NCI-H446 treated with DMSO at 0.1 percent for 48 hours (cell line): ENCODE measurements around the gene IL1A.
"Not testable (repeated sequence)": the region's sequence is repeated elsewhere in the genome, so short reads cannot be mapped to it uniquely, and the experiment has no call there.

ENCODE experiments used
- DNase-seq: peaks from one replicate; lab custom pipeline; 2025; lab: John Stamatoyannopoulos, UW

Gene IL1A, protein sequence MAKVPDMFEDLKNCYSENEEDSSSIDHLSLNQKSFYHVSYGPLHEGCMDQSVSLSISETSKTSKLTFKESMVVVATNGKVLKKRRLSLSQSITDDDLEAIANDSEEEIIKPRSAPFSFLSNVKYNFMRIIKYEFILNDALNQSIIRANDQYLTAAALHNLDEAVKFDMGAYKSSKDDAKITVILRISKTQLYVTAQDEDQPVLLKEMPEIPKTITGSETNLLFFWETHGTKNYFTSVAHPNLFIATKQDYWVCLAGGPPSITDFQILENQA

DNA sequence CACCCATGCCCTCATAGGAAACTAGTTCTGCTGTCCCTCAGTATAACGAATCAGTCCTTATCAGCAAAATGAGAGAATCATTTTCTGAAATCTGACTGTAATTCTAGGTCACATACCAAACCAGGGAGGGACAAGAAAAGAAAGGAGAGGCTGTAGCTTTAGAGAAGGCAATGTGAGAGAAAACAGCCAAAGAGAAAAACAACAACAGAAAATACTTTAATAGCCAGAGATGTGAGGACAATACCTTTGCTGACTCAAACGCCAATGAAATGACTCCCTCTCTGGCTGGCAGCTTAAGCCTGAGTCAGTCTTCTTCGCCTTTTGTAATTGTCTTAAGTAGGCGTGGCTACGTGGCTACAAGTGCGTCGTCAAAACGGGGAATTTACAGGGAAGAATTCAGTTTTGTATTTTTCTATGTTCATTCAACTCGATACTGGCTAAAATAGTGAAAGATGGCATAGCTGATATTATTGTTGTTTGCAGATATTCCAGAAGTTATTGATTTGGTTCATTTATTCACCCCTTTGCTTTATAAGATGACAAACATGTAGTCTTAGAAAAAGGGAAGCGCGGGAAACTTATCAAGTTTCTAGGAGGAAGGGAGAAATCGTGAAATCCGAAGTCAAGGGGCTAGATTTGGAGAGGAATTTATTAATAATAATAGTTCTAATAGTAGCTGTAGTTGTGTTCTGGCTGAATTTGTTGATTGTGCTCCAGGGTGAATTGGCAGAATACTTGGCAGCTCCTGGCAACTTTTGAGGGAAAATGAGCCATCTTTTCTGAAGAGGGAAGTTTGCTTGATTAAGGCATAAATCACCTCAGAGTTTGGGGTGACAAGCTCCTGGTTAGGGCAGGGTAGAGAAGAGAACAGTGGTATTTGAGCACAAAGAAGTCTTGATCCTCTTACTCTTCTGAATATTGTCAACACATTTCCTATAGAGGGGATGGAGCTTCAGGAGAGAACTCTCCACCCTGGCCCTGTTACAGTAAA is at the start of gene IL1A:
IL1A (minus strand) TSS at position 295 of the 991 bp plus-strand sequence. CDS start 723 bp downstream, outside the sequence.
- DNase-seq = no peak

DNA sequence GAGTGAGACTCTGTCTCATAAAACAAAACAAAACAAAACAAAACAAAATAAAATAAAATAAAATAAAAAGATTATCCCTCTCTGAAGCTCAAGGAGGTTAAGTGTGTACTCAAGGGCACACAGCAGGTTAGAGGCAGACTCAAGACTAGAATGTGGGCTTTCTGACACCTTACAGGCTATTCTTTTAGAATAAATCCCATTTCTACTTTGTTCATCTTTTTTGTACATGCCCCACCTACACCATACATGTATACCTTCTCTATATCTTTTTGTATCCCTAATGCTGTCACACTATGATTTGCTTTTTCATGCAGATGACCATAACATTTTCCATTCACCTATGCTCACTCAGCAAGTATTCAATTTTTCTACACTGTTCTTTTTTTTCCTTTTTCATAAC is 49.7 kb upstream of the IL1A start:
- no peak for DNase-seq

DNA sequence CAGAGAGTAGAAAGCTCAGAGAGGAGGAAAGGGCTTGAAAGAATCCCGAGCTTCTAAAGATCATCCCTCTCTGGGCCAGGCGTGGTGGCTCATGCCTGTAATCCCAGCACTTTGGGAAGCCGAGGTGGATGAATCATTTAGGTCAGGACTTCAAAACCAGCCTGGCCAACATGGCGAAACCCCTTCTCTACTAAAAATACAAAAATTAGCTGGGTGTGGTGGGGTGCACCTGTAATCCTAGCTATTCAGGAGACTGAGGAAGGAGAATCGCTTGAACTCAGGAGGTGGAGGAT is 49.3 kb upstream of the IL1A start:
- DNase-seq = not testable (repeated sequence)

DNA sequence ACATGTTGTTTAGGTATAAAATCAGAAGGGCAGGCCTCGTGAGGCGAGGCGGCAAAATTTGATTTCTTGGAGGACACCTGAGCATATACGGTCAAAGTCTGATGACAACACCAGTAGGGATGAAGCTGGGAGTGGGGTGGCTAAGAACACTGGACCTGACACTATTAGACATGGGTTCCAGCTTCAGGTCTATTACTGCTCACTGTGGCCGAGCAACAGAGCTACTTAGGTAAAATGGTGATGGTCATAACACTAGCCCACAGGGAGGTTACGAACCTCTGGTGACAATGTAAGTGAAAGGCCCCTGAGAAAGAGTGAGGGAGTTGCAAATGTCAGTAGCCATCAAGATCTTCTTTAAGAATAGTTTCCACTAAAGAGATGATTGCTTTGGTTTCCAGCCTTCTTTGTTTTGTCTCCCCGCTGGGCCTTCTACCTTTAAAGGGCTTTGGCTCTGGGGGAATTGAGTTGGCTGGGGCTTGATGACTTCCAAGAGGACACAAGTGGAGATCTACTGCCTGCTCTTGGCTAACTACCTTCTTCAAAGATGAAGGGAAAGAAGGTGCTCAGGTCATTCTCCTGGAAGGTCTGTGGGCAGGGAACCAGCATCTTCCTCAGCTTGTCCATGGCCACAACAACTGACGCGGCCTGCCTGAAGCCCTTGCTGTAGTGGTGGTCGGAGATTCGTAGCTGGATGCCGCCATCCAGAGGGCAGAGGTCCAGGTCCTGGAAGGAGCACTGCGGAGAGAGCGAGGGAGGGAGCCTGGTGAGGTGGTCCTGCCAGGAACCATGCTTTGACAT is 48.7 kb upstream of the IL1A start:
- DNase-seq = no peak

DNA sequence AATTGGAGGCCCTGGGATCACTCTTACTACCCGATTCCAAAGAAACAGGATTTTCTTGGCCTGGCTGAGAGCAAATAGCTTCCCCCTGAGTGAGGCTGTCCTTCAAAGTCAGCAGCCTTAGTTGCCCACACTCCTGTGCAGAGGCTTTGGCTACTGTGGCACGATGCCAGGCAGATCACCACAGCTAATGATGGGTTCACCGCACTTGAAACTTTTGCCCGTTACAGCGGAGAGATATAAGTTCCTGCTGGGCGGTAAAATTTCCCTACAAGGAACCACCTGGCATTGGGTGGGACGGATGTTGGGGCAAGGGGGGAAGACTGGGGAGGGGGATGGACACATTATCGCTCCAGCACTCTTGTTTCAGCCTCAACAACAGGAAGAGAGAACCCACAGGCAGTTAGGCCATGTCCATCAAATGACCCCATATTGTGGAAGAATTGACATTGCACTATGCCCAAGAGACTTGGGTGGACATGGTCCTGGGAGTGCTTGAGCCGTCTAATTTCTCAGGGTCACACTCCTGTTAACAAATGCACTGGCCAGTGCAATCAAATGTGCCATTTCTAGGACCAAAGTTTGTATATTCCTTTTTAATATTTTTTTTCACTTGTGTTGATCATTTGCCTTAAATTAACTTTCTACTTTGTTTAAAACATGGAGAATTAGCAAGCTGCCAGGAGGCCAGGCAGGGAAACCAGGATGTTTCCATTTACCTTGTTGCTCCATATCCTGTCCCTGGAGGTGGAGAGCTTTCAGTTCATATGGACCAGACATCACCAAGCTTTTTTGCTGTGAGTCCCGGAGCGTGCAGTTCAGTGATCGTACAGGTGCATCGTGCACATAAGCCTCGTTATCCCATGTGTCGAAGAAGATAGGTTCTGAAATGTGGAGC is 47.9 kb upstream of the IL1A start:
- no peak for DNase-seq

DNA sequence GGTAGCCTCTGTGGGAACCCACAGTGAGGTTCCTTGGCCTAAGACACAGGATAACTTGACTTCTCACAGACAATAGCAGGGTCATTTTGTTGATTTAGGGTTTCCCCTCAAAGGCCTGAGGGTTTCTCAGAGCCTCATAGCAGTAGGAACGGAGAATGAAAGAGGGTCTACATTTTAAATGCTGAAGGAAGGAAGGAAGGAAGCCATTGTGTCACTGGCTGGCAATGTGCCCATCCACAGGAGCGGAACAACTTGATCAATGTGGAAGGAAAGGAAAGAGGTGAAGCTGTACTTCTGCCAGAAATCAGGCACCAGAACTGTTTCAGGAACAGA is 47.2 kb upstream of the IL1A start:
- no peak for DNase-seq

DNA sequence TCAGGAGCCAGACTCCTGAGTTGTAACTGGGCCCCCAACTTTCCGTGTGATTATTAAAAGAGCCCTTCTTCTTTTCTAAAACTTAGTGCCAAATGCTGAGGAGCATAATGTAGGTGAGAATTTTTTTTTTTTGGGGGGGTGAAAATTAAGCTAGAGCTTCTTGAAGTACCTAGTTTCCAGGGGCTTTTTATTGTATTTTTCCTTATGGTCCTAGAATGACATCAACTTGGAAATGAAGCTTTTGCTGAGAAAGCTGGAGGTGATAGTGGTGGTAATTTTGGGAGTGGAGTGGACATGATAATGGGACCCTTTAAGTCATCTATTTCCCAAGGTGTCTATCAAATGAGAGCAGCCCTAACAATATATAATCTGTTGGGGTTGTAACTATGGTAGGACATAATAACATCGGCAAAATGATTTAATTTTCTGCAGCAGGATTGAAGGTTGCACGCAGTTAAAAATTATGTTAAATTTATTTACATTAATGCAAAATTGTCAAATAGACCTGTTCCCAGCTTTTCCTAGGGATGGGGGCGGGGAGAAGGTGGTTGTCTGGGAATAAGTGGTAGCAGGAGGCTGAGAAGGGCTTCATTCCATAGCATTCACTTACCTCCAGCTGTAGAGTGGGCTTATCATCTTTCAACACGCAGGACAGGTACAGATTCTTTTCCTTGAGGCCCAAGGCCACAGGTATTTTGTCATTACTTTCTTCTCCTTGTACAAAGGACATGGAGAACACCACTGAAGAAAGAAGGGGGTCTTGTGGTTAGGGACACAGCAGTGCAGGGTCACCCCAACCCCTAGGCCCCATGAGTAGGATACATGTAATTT is 46.6 kb upstream of the IL1A start:
- no peak for DNase-seq

DNA sequence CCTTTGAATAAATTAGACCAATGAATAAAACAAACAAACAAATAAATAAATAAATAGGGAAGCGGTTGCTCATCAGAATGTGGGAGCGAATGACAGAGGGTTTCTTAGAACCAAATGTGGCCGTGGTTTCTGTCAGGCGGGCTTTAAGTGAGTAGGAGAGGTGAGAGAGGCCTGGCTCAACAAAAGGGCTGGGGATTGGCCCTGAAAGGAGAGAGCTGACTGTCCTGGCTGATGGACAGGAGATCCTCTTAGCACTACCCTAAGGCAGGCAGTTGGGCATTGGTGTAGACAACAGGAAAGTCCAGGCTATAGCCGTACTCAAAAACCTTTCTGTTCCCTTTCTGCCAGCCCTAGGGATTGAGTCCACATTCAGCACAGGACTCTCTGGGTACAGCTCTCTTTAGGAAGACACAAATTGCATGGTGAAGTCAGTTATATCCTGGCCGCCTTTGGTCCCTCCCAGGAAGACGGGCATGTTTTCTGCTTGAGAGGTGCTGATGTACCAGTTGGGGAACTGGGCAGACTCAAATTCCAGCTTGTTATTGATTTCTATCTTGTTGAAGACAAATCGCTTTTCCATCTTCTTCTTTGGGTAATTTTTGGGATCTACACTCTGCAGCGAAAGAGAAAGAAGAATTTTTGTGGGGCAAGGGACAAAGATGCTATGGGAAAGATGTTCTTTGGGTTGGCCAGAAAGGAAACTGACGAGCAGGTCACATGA is 45.8 kb upstream of the IL1A start:
- no peak for DNase-seq

DNA sequence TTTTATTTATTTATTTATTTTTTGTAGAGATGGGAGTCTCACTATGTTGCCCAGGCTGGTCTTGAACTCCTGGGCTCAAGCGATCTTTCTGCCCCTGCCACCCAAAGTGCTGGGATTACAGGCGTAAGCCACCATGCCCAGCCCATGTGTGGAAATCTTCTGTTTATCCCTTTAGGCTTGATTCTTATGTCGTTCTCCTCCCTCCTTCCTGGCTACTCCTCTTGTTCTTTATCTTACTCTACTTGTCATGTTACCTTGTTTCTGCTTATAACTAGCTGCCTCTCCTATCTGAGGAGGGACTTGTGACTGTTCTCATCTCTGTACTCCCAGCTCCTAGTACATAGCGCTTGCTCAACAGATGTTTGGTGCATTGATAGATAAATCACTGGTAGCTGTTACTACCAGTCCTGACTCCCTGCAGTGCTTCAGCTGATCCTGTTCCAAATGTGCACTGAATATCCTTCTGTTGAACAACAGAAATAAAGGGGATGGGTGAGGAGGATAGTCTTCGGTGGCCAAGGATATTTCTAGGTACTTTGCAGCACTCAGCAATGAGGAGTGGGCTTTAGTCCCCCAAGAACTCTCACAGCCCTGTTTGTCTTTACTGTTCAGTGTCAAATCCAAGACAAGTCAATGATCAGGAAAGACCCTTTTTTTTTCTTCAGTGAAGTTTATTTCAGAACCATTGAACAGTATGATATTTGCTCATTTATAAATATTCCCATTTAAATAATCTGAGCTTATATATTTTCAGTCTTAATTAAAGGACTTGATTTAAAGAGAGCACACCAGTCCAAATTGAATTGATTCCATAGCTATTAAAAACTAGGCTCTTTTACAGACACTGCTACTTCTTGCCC is 45.0 kb upstream of the IL1A start:
- DNase-seq = no peak

DNA sequence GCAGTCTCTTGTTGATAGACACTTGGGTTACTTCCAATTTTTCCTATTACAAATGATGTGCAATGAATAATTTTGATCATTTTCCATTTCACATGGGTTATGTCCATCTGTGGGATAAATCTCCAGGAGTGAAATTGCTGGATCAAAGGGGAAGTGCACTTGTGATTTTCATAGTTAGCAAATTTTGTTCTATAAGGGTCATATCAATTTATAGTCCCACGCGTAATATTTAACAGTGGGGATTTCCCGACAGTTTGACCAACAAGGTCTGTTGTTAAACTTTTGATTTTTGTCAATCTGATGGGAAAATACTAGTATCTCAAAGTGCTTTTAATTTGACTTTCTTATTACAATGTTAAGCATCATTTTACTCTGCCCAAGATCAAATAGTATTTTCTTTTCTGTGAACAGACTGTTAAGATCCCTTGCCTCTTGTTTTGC is 44.0 kb upstream of the IL1A start:
- no peak for DNase-seq

DNA sequence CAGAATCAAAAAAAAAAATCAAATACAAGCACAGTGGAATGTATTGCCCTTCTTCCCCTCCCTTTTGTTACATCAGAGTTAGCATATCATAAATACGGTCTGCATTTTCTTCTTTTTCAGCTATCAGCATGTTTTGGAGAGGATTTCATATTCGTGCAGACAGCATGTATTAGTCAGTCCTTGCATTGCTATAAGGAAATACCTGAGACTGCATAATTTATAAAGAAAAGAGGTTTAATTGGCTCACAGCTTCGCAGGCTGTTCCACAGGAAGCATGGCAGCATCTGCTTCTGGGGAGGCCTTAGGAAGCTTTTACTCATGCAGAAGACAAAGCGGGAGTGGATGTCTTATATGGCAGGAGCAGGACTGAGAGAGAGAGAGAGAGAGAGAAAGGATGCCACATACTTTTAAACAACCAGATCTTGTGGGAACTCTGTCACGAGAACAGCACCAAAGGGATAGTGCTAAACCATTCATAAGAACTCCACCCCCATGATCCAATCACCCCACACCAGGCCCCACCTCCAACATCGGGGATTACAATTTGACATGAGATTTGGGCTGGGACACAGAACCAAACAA is 43.4 kb upstream of the IL1A start:
- DNase-seq = no peak

DNA sequence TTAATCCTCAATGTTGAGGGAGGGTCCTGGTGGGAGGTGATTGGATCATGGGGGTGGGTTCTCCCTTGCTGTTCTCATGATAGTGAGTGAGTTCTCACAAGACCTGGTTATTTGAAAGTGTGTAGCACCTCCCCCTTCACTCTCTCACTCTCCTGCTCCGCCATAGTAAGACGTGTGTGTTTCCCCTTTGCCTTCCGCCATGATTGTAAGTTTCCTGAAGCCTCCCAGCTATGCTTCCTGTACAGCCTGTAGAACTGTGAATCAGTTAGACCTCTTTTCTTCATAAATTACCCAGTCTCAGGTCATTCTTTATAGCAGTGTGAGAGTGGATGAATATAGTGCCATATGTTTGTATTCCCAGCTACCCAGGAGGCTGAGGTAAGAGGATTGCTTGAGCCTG is 42.7 kb upstream of the IL1A start:
- no peak for DNase-seq

DNA sequence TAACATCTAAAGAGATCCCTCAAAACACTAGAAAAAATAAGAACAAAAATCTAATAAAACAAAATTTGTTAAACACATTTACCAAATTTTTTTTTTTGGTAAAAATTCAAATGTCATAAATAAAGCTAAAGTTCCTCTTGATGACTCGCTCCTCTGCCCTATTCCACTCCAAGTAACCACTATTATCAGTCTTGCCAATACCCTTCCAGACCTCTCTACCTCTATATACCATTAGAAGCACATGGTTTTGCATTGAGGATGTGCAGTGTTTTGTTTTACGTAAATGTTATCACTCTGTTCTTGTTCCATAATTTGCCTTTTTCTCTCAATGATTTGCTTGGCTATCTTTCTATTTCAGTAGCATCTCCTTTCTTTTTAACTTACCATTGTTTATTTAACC is 41.4 kb upstream of the IL1A start:
- no peak for DNase-seq

DNA sequence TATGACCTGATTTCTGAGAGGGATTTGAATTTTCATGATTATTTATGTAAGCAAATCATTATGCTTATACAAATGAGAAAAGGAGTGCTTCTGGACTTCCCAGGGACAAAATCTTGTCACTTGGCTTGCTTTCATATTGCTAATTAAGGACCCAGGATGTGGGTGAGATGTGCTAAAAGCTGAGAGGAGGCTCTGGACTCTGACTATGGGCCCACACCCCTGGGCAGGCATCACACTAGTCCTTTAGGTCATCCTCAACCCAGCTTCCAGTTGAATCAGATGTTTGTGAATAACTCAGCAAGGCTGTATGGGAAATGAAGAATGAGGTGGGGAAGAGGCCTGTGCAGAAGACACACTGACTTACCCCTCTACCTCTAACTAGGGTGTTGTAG is 40.4 kb upstream of the IL1A start:
- DNase-seq = no peak

DNA sequence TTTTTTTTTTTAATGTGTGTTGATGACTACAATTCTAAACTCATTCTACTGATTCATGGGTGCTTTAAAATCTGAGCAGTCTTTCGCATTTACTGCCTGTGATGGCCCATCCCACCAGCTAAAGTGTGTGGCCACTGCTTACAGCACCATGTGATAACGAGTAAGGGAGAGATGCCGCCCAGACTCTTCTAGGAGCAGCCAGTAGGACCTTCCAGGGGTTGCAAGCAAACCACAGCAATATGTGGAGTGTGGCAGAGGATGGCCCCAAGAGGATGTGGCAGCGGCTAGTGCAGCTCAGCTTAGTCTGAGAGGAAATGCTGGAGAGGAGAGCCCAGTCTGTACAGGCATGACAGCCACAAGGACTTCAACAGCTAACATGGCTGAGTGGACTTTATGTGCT is 37.4 kb upstream of the IL1A start:
- no peak for DNase-seq

DNA sequence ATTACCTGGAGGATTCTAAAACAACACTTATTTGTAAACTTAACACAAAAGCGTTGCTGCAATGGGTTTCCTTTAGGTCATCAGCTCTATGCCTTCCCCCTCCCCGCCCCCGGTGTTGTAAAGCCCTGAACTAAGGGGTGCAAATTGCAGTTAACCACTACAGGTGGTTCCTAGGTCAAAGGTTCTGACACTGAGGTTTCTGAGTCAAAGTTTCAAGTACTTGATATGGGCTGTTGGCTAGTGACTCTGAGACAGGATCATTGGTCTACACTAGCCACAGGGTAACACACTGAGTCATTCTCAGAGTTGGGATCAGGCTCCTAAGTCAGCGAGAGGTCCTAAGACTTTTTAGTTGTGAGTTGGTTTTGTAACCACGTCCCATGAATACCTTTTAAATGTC is 36.8 kb upstream of the IL1A start:
- no peak for DNase-seq

DNA sequence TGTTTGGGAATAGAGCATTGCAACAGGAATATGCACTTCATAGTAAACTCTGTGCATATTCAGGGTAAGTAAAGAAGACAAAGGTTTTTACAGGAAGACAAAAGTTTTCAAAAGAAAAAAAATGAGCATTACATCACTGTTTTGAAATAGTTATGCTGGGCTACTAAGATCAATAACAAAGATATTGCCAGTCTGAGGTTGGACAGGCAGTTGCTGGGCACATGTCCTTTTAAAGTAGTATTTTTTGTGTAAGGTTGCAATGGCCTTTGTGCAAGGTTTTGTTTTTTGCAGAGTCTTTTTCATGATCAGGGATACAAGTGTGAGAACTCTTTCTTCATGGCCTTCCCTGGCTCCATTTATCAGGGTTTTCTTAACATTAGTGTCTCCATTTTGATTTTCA is 36.0 kb upstream of the IL1A start:
- no peak for DNase-seq

DNA sequence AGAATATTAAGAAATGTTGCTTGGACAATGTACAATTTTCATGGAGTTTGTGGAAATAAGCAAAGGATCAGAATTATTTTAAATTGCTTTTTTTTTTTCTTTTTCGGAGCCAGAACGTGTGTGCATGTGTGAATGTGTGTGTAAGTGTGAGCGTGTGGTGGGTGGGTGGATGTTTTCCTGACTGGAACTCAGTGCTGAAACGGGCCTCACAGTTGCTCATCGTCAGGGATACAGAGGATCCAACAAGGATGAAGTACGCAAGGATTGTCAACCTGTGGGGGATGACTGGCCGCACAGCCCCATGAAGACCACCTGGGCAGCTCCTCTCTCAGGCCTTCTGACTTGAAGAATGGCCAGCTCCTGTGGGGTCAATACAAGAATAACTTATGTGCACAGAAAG is 34.8 kb upstream of the IL1A start:
- no peak for DNase-seq
